GM12801 (cell line): Measurements from ENCODE around the gene NEFH.

Experiments used
- TF ChIP-seq, protein P1 (sequence below): IDR thresholded peaks from one replicate; pipeline ENCODE4 v1.5.1; 2011; ENCODE audit warnings: control low read depth; ENCODE audit not compliant: insufficient read length; ENCODE audit errors: extremely low read depth

NEFH gene

DNA sequence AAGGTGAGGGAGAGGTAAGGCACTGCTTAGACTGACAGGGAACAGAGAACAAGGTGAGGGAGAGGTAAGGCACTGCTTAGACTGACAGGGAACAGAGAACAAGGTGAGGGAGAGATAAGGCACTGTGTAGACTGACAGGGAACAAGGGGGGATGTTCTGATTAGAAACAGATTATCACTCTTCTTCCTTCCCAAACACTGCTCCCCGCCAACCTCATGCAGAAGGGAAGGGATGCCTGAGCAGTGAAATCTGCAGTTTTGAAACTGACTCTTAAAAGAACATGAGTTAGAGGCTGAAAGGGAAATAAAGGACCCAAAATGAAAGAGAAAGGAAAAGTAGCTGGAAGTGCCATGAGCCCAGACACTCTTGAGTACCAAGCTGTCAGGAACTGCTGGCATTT, 29.8 kb downstream of the NEFH start:
- TF ChIP-seq, protein P1, sequence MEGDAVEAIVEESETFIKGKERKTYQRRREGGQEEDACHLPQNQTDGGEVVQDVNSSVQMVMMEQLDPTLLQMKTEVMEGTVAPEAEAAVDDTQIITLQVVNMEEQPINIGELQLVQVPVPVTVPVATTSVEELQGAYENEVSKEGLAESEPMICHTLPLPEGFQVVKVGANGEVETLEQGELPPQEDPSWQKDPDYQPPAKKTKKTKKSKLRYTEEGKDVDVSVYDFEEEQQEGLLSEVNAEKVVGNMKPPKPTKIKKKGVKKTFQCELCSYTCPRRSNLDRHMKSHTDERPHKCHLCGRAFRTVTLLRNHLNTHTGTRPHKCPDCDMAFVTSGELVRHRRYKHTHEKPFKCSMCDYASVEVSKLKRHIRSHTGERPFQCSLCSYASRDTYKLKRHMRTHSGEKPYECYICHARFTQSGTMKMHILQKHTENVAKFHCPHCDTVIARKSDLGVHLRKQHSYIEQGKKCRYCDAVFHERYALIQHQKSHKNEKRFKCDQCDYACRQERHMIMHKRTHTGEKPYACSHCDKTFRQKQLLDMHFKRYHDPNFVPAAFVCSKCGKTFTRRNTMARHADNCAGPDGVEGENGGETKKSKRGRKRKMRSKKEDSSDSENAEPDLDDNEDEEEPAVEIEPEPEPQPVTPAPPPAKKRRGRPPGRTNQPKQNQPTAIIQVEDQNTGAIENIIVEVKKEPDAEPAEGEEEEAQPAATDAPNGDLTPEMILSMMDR: no peak

DNA sequence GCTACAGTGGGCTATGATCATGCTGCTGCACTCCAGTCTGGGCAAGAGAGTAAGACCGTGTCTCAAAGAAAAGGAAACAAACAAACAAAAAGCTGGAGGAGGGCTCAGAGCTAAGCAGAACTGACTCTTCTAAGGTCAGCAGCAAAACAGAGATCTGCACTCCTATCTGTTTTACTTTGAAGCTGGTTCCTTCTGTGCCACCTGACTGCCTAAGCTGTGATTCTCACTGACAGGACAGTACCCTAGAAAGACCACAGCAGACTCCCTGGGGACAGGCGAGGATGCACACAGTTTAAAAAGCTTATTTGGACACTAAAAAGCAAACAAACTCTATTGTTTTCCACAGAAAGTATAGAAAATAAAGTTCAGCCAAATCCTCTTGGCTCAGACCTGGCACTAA, 30.5 kb downstream of the NEFH start:
- TF ChIP-seq, protein P1: no peak

DNA sequence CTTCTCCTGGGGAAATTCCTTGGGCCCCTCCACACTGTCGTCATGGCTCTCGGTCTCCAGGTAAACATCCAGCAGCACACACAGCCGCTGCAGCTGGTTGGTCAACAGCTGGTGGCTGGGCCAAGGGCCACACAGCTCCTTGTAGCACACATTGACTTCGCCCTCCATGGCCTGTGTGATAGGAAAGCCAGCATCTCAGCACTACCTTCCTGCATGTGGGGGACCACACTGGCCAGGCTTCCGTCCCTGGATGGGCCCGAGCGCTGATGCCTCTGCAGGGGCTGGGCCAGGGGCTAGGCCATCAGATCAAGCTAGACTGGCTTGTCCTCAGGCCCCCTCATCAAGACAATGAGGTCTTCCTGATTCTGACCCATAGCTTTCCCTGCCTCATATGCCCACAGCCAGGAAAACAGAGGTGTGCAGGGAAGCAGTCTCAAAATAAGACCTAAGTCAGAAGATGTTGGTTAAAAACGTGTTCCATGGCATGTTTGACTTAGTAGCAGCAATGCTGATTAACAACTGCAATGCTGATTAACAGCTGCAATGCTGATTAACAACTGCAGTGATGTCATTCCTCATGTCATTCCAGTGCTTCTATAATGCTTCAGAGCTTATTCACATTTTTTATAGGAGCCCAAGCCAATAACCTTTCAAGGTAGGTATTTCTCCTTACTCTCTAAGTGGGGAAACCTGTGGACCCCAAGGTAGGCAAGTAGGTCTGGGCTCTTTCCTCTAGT, 31.3 kb downstream of the NEFH start:
- TF ChIP-seq, protein P1: no peak

DNA sequence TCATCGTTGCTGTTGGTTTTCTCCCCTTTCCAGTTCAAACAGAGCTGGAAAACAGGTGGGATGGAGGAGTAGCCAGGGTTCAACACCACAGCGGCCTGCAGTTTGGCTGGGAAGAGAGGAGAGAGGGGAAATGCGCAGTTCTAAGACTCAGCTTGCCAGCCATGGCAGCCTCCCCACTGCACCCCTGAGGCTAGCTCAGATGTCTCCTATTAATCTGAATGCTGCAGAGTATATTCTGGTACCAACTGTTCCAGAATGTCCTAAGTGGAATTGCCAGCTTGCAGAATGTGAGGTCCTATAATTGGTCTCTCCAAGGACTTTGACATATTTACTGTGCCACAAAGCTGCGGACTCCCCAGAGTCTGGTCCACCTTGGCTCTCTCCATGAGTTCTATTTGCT, 32.0 kb downstream of the NEFH start:
- TF ChIP-seq, protein P1: no peak

DNA sequence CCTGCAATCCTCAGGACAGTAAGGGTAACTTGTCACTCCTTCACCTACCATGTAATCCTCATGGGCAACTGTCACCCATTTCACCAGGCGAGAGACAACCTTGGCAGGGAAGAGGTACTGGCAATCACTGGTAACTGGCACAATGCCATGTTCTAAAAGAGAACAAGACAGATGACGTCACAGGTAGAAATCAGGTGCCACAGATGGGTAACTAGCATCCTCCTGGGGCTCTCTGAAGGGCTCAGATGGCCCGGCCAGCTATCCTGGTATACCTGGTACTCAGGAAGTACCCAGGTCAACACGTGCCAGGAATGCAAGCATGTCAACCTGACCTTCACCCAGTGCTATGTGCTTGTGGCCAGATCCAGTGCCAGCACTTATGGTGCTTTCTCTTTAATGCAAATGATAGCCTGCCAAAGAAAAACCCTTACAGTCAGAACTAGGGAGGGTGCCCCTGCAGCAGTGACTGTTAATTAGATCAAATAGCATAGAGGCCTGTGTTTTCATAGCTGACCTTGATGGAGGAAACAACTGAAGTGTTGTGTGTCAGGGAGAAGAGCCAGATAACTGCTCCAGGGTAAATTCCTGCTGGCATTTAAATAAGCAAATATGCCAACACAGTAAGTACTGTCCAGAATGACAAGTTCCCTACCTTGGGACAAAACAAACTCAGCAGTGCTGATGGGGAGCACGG, 37.3 kb downstream of the NEFH start:
- TF ChIP-seq, protein P1: no peak

DNA sequence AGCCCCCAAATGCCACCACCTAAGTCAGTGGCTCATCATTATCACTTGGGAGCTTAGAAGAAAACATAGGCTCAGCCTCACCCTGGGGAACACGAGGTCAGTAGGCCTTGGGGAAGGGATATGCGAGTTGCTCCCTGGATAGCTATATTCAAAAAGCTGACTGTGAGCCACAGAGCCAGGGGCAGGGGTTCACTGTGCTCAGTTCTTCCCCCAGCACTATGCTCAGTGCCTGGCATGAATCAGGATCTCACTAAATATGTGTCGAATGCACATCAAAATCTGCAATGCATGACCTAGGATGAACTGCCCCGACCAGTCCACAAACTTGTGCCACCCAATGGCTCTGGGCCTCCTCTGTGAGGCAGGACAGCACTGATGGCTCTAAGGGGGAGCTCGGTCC, 38.4 kb downstream of the NEFH start:
- TF ChIP-seq, protein P1: no peak

DNA sequence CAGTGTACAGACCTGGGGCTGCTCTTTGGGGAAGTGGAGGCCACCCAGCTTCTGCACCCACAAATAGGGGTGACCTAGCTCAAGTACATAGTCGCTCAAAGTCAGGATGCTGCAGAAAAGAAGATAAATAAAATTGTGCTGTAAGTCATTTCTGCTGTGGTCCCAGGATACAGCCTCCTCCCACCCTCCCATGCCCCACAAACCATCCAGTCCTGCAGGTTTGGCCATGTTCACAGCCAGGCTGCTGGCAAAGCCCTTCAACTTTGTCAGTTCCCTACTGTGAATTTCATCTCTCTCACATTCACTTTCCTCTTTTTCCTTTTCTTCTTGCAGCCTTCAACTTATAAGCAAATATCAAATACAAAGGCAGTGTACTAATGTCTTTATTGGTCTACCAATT, 40.0 kb downstream of the NEFH start:
- TF ChIP-seq, protein P1: no peak
